PC-9 (cell line): ENCODE results near the gene HLA-DRA.

Experiments
- EZH2 ChIP-seq: fragments of 200-600 bp; sonication (generic); IDR thresholded peaks from 2 replicates; pipeline ENCODE4 v1.8.0; 2017; ENCODE audit warnings: antibody characterized with exemption, low read depth
- TF ChIP-seq, protein P1 (sequence below): fragments of 200-600 bp; sonication (generic); conservative IDR thresholded peaks from 2 replicates; pipeline ENCODE4 v1.6.1; 2017; ENCODE audit warnings: mixed run types, antibody characterized with exemption, mild to moderate bottlenecking, moderate library complexity

DNA sequence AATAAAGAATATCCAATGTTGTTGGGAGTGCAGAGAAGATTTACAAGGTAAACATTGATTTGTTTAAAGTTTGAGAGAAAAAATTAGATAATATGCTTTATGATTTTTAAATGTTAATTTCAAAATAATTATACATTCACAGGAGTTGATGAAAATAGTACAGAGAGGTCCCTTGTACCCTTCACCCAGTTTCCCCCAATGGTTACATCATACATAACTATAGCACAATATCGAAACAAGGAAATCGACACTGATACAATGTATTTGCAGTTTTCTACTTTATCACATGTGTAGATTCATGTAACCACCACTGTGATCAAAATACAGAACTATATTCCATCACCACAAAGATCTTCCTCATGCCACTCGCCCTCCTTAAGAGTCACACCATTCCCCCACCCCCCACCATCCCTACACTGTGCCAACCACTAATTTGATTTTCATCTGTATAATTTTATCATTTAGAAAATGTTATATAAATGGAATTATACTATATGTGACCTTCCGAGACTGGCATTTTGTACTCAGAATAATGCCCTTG, 11.7 kb upstream of the HLA-DRA start:
- TF ChIP-seq, protein P1, sequence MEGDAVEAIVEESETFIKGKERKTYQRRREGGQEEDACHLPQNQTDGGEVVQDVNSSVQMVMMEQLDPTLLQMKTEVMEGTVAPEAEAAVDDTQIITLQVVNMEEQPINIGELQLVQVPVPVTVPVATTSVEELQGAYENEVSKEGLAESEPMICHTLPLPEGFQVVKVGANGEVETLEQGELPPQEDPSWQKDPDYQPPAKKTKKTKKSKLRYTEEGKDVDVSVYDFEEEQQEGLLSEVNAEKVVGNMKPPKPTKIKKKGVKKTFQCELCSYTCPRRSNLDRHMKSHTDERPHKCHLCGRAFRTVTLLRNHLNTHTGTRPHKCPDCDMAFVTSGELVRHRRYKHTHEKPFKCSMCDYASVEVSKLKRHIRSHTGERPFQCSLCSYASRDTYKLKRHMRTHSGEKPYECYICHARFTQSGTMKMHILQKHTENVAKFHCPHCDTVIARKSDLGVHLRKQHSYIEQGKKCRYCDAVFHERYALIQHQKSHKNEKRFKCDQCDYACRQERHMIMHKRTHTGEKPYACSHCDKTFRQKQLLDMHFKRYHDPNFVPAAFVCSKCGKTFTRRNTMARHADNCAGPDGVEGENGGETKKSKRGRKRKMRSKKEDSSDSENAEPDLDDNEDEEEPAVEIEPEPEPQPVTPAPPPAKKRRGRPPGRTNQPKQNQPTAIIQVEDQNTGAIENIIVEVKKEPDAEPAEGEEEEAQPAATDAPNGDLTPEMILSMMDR: no peak
- no peak for TF ChIP-seq EZH2
